K562 (cell line): ENCODE measurements around the gene FGF4. TPM values are rescaled to one million over a fixed set of nuclear protein-coding genes. Genes with fewer than 3 reads are reported as not detected.

Source experiments
- ATAC-seq: fragments of 200-7000 bp; cut with Tn5 transposase; 3 replicates; pipeline ENCODE4 v1.9.1; 2020; ENCODE audit warnings: moderate library complexity
- BruUV-seq: library from RNA; stranded (reverse); fragments of 400-500 nt; replicated peaks from 2 replicates; lab custom pipeline; 2021; lab: Mats Ljungman, UMichigan
- CTCF ChIA-PET: fragments of 300-600 bp; formaldehyde crosslinking; extraction: SDS; loops from one replicate; lab custom pipeline; 2021; ENCODE audit warnings: low intra/inter-chr PET ratio; lab: Yijun Ruan, JAX
- POLR2A ChIA-PET: fragments of 300-600, 350-650 bp; sonication (Branson Sonifier 250); formaldehyde crosslinking; extraction: SDS; loops from one replicate; lab custom pipeline; 2021; ENCODE audit warnings: antibody characterized with exemption, inconsistent platforms; lab: Yijun Ruan, JAX
- DNase-seq, 4 experiments: peaks; one replicate each; pipeline versions ENCODE4 v3.0.0 to v3.0.0-alpha.2; 2011 to 2018; ENCODE audit warnings: low spot score in 3 of 4, mixed read lengths in 3 of 4; ENCODE audit errors: extremely low read depth in 1 of 4
- FAIRE-seq: peaks from 2 replicates; lab custom pipeline; 2011; peaks lifted over from hg19 to GRCh38; lab: Jason Lieb, UNC
- H2AFZ ChIP-seq: 2 replicates; pipeline ENCODE4 v1.6.0; 2011; ENCODE audit warnings: low read depth, low read length, control low read depth, inconsistent platforms
- H3K27ac ChIP-seq: fragments of 200-600 bp; 3 replicates; pipeline ENCODE4 v1.8.0; 2011; ENCODE audit warnings: low read depth, mild to moderate bottlenecking, control low read depth, inconsistent platforms, low read length, moderate library complexity, mixed read lengths; ENCODE audit errors: extremely low read depth
- H3K27me3 ChIP-seq, 2 experiments: fragments of 300-600 bp in 1 of 2; 2 replicates in 1 of 2; 3 replicates in 1 of 2; pipeline versions ENCODE4 v1.6.0 to v1.8.0; 2011; ENCODE audit warnings: inconsistent platforms in 2 of 2, low read length in 2 of 2, mild to moderate bottlenecking in 1 of 2, mixed read lengths in 1 of 2, moderate library complexity in 1 of 2; ENCODE audit not compliant: control insufficient read depth in 2 of 2, insufficient read depth in 2 of 2
- H3K36me3 ChIP-seq: fragments of 300-600 bp; 3 replicates; pipeline ENCODE4 v1.8.0; 2011; ENCODE audit warnings: mild to moderate bottlenecking, low read length, inconsistent platforms; ENCODE audit not compliant: control insufficient read depth, insufficient read depth
- H3K4me1 ChIP-seq, 2 experiments: fragments of 200-600 bp in 1 of 2; replicated peaks in 1 of 2; 2 replicates in 1 of 2; 3 replicates in 1 of 2; pipeline versions ENCODE4 v1.5.1 to v1.8.0; 2011; ENCODE audit warnings: inconsistent platforms in 2 of 2, low read length in 2 of 2, mild to moderate bottlenecking in 1 of 2, mixed read lengths in 1 of 2, moderate library complexity in 1 of 2; ENCODE audit not compliant: control insufficient read depth in 2 of 2, insufficient read depth in 2 of 2
- H3K4me2 ChIP-seq: 2 replicates; pipeline ENCODE4 v1.6.1; 2011; ENCODE audit warnings: low read length, control low read depth, inconsistent platforms, mixed read lengths; ENCODE audit not compliant: insufficient read depth
- H3K4me3 ChIP-seq: fragments of 200-600 bp; sonication (generic), shearing (Covaris generic); 2 replicates; pipeline ENCODE4 v1.5.1; 2016; ENCODE audit warnings: control low read depth, inconsistent platforms
- H3K79me2 ChIP-seq: fragments of 200-600 bp; 3 replicates; pipeline ENCODE4 v1.8.0; 2011; ENCODE audit warnings: low read length, inconsistent platforms; ENCODE audit not compliant: control insufficient read depth, insufficient read depth
- H3K9ac ChIP-seq, 2 experiments: 2 replicates each; pipeline versions ENCODE4 v1.6.0 to v1.6.1; 2011; ENCODE audit warnings: low read depth in 2 of 2, low read length in 2 of 2, control low read depth in 1 of 2, inconsistent platforms in 1 of 2, mild to moderate bottlenecking in 1 of 2, mixed read lengths in 1 of 2; ENCODE audit not compliant: insufficient read depth in 1 of 2
- H3K9me1 ChIP-seq: one replicate; pipeline ENCODE4 v1.6.0; 2011; ENCODE audit warnings: inconsistent platforms, mild to moderate bottlenecking, low read length, moderate library complexity; ENCODE audit not compliant: control insufficient read depth, insufficient read depth
- H3K9me3 ChIP-seq: replicated peaks from 2 replicates; pipeline ENCODE4 v1.5.1; 2011; ENCODE audit warnings: low read depth, low read length, inconsistent platforms; ENCODE audit not compliant: control insufficient read depth, insufficient read depth
- H4K20me1 ChIP-seq: replicated peaks from 2 replicates; pipeline ENCODE4 v1.6.1; 2011; ENCODE audit warnings: low read length, inconsistent platforms, mixed read lengths; ENCODE audit not compliant: control insufficient read depth, insufficient read depth
- AFF4 ChIP-seq: sonication (generic); formaldehyde crosslinking; IDR thresholded peaks from 2 replicates; pipeline ENCODE4 v1.8.0; 2023; ENCODE audit warnings: mild to moderate bottlenecking, missing genetic modification reagents
- HDAC6 ChIP-seq: IDR thresholded peaks from 2 replicates; pipeline ENCODE4 v1.6.1; 2012; ENCODE audit warnings: low read depth, mild to moderate bottlenecking, control low read depth, inconsistent platforms, low read length, moderate library complexity
- POU5F1 ChIP-seq: fragments of 150-350 bp; IDR thresholded peaks from 2 replicates; pipeline ENCODE4 v1.6.1; 2014; ENCODE audit warnings: borderline replicate concordance, low read length, low read depth, mild to moderate bottlenecking; ENCODE audit not compliant: partially characterized antibody
- RBM25 ChIP-seq: fragments of 200-400 bp; formaldehyde crosslinking; IDR thresholded peaks from 2 replicates; pipeline ENCODE4 v1.6.1; 2018; ENCODE audit warnings: low read length, low read depth, moderate library complexity; ENCODE audit not compliant: severe bottlenecking
- ZSCAN32 ChIP-seq: fragments of 450-650 bp; formaldehyde crosslinking; IDR thresholded peaks from 2 replicates; pipeline ENCODE4 v1.4.0; 2020; ENCODE audit warnings: mild to moderate bottlenecking, moderate library complexity
- WGBS: fragments of 100-300 bp; shearing (Covaris generic); methylation state at CpG from one replicate; pipeline ENCODE4 v1.1.6; 2016; ENCODE audit warnings: low coverage, mixed read lengths; ENCODE audit not compliant: insufficient coverage; ENCODE audit errors: missing lambda C conversion rate; 5-methylcytosine and 5-hydroxymethylcytosine counted together
- in situ Hi-C: fragments of 300-500 bp; cut with MboI; formaldehyde crosslinking; loops from 4 replicates; pipeline ENCODE4 v1.15.0; 2018; ENCODE audit warnings: inconsistent platforms, mixed read lengths
- intact Hi-C: fragments of 100-400 bp; cut with micrococcal nuclease; formaldehyde crosslinking; loops from 2 replicates; pipeline ENCODE4 v1.14.2; 2022
- polyA plus RNA-seq, 8 experiments: library from polyadenylated mRNA; depleted of rRNA in 4 of 8; stranded (reverse) in 5 of 8; unstranded in 3 of 8; fragments of >200 nt; fragmentation: Nextera tagmentation in 2 of 8; fragmentation: Illumina TruSeq in 1 of 8; extraction: Ambion mirVana in 2 of 8; extraction: Trizol in 1 of 8; gene quantifications; 2 replicates each; pipeline versions ENCODE4 v1.2.1 to v1.2.3, GENCODE V29; 2011 to 2014; ENCODE audit warnings: inconsistent platforms in 1 of 8, missing spikeins in 1 of 8
- total RNA-seq, 7 experiments: library from RNA; depleted of rRNA in 6 of 7; stranded (reverse); fragments of >200 nt in 6 of 7; fragmentation: Illumina TruSeq in 2 of 7; extraction: Trizol in 2 of 7; gene quantifications; 2 replicates each; pipeline versions ENCODE4 v1.2.1 to v1.2.3, GENCODE V29; 2011 to 2021; ENCODE audit warnings: low replicate concordance in 1 of 7

Gene FGF4
- total and polyA plus RNA-seq, 9 of the 15 experiments (the other 6 are each of a cell fraction or from before 2014, with no cell fraction given) = not detected

GRCh38 chr11:69803022-69803421, 27.9 kb upstream of the FGF4 start:
- Histone ChIP-seq H3K9me3 (no peaks in the 10 kb centered on the region), H3K4me2 (no peak overlapping the region), H4K20me1 (peaks cover 6% of the 10 kb centered on the region; the same call in 1 of the 2 replicates), H3K79me2 (no peaks in the 10 kb centered on the region), H3K9me1 (no peaks in the 10 kb centered on the region), H3K4me3 (no peak overlapping the region), H2AFZ (no peak overlapping the region), H3K27me3 (peaks cover 3 to 14% of the 10 kb centered on the region in 2 experiments; a peak in 3 of 5 replicates), H3K4me1 (peaks cover 0 to 3% of the 10 kb centered on the region in 2 experiments; a peak in 1 of 5 replicates), H3K9ac (no peak overlapping the region), H3K36me3 (no peaks in the 10 kb centered on the region), H3K27ac (no peak overlapping the region)
- ATAC-seq (no peak), DNase-seq (no peak), FAIRE-seq (no peak)
- no TSS peak for BruUV-seq
- no peak for TF ChIP-seq HDAC6
- TF ChIP-seq RBM25 = peak; percentile 93
- WGBS = 4% methylated on average over 2 of the region's 2 CpGs
- intact Hi-C loops (no loop called here), in situ Hi-C loops (no loop called here)
- ChIA-PET CTCF (interaction anchor here (0.6 kb wide), 2 partner anchors 159 to 723 kb away, joined by 3 read pairs; no protein-coding TSS in a partner anchor), POLR2A (no interaction called here)

GRCh38 chr11:69802590-69802989, 27.4 kb upstream of the FGF4 start:
- 0% methylated on average over 1 of the region's 1 CpG for WGBS
- POLR2A ChIA-PET = no interaction called here
- H2AFZ ChIP-seq = no peak overlapping the region
- BruUV-seq = no TSS peak
- DNase-seq (no peak), FAIRE-seq (no peak), ATAC-seq (no peak)
- no peak overlapping the region for H3K9ac ChIP-seq
- no peaks in the 10 kb centered on the region for H3K9me3 ChIP-seq
- intact Hi-C loops = no loop called here
- peaks cover 0 to 14% of the 10 kb centered on the region in 2 experiments; a peak in 3 of 5 replicates for H3K27me3 ChIP-seq
- in situ Hi-C loops = no loop called here
- no peak overlapping the region for H3K4me3 ChIP-seq
- H3K36me3 ChIP-seq = no peaks in the 10 kb centered on the region
- no peak overlapping the region for H3K4me2 ChIP-seq
- H3K4me1 ChIP-seq = peaks cover 0 to 3% of the 10 kb centered on the region in 2 experiments; a peak in 1 of 5 replicates
- H4K20me1 ChIP-seq = peaks cover 4% of the 10 kb centered on the region; the same call in 1 of the 2 replicates
- TF ChIP-seq ZSCAN32 (CRISPR knock-in tag) (no peak), AFF4 (CRISPR knock-in tag) (no peak), POU5F1 (no peak)
- H3K9me1 ChIP-seq = no peaks in the 10 kb centered on the region
- H3K27ac ChIP-seq = no peak overlapping the region
- H3K79me2 ChIP-seq = no peaks in the 10 kb centered on the region
- CTCF ChIA-PET = interaction anchor here (0.6 to 2.5 kb wide), 2 partner anchors 116 to 158 kb away, joined by 3 to 22 read pairs; no protein-coding TSS in a partner anchor
